Activated CD4-positive, CD25-positive, alpha-beta regulatory T cell treated with anti-CD3 and anti-CD28 coated beads, Interleukin-2, amount 50 U/mL, for 16 hours (primary cell): Measurements from ENCODE around the gene C3orf22.
"Not testable (repeated sequence)": the region's sequence is repeated elsewhere in the genome, so short reads cannot be mapped to it uniquely, and the experiment has no call there.

Experiments
- DNase-seq: peaks from one replicate; pipeline ENCODE4 v3.0.0-alpha.2; 2020; ENCODE audit warnings: low read depth, low spot score

C3orf22 gene

DNA sequence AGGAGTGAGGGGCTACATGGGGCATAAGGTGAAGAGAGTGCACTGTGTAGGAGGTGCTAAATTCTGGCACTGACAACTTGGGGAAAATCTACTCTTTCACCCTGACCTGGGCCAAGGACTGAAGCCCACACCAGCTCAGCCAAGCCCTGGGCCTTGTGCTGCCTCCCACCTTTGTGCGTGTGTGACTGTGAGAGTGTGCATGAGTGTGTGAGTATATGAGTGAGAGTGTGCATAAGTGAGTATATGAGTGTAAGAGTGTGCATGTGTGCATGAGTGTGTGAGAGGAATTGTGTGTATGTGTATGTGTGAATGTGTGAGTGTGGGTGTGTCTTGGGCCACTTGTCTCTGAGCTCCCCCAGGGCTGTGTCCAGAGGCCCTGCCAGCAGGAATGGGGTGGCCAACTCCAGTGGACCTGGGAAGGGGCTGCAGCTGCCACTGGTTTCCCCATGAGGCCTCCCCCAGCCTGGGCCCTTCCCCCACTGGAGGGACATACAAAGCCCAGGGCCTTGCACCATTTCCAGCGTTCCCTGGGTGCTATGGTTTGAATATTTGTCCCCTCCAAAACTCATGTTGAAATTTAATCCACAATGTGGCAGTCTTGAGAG, 15.2 kb downstream of the C3orf22 start:
- DNase-seq, result no peak

DNA sequence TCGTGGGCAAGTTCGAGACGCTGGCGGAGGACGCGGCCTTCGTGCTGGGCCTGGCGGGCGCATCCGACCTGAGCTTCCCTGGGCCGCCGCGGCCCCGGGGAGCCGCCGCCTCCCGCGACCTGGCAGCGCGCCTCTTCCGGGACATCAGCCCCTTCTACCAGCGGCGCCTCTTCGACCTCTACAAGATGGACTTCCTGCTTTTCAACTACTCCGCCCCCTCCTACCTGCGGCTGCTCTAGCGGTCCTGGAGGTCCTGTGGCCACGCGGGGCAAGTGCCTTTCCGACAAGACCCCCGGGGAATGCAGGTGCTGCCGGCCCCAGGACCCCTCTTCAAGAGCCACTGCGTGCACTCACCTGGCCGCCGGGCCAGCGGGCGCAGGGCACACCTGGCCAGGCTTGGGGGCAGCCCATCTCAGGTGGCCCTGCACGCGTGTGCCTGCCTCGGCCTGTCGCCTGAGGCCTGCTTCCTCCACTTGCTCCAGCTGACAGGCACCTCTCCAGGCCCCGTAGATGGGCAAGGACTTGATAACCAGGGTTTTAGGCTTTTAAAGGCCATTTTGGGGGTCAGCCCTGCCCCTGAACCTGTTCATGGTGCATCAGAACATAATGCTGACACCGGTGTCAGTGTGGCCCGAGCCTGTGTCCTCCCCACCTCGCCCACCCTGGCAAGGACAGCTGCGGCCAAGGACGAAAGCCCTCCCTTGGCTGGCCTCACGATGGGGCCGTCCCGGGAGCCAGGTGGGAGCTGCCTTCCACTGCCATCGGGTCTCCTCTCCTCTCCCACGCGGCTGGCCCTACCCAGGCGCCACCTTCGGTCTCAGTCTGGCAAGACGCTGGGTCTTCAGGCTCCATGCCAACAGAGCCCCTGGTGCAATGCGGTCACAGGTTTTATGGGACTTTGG, 16.1 kb downstream of the C3orf22 start:
- DNase-seq, result no peak

DNA sequence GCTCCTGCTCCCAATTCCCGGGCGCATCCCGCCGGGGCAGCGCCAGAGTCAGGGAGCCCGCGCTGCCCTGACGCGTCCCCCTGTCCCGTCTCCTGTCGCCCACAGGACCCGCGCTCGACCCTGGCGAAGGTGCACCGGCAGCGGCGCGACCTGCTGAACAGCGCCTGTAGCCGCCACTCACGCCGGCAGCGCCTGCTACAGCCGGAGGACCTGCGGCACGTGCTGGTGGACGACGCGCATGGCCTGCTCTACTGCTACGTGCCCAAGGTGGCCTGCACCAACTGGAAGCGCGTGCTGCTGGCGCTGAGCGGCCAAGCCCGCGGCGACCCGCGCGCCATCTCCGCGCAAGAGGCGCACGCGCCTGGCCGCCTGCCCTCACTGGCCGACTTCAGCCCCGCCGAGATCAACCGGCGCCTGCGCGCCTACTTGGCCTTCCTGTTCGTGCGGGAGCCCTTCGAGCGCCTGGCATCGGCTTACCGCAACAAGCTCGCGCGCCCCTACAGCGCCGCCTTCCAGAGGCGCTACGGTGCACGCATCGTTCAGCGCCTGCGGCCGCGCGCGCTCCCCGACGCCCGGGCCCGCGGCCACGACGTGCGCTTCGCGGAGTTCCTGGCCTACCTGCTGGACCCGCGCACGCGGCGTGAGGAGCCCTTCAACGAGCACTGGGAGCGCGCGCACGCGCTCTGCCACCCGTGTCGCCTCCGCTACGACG, 16.9 kb downstream of the C3orf22 start:
- DNase-seq, result no peak

DNA sequence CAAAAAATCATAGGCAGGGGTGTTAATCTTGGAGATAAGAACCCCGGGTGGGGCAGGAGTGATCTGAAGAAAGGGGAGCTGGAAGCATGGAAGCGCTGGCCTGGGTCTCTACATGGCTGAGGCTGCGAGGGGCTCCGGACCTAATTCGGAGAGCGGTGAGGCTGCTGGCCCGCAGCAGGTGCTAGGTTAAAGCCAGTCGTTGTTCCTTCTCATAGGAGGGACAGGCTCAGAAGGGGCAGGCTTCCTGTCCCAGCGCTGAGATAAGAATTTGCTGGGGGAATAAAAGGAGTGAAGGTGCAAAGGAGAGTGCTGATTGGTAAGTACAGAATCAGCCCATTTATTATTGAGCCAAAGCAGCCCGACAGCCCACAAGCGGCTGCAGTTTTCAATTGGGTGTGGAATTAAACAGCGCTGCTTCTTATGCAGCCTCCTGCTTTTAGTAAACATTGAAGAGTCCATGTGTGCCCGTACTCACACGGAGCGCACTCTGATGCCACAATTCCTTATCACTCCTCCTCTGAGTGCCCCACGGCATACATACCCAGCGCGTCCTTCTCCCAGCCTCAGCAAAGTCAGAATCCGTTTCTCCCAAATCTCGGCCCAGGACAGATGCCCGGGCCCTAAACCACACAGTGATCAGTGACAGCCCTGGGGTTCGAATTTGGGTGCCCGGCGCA, 17.6 kb downstream of the C3orf22 start:
- no peak for DNase-seq

DNA sequence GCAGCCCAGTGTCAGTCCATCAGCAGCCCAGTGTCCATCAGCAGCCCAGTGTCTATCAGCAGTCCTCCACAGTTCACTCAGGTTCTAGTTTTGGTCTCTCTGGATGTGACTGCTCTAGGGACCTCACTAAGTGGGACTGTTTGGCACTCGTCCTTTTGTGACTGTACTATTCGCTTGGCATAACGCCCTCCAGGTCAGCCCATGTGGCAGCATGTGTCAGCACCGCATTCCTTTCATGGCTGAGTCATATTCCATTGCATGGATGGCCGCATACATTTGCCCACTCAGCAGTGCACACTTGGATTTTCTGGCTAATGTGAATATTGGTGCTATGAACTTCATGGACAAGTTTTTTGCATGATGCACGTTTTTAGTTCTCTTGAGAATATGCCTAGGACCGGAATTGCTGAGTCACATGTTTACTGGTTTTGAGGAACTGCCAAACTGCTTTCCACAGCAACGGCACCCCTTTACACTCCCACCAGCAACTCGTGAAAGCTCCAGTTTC, 18.3 kb downstream of the C3orf22 start:
- DNase-seq, result no peak

DNA sequence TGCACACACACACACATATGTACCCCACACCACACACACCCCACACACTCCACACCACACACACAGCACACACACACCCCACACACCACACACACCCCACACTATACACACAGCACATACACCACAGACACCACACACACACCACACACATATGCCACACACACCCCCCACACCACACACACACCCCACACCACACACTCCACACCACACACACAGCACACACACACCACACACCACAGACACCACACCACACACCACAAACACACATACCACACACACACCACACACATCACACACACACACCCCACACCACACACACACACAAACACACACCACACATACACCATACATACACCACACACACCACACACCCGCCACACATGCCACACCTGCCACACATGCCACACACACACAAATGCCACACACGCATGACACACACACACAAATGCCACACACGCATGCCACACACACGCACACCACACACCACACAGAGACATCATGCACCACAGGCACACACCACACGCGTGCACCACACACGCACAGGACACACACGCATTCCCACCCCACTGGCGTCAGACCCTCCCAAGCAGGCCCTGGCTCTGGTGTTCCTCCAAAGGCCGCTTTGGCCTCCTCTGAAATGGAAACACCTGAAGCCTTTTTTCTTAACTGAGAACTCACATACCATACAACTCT, 19.0 kb downstream of the C3orf22 start:
- no peak for DNase-seq

DNA sequence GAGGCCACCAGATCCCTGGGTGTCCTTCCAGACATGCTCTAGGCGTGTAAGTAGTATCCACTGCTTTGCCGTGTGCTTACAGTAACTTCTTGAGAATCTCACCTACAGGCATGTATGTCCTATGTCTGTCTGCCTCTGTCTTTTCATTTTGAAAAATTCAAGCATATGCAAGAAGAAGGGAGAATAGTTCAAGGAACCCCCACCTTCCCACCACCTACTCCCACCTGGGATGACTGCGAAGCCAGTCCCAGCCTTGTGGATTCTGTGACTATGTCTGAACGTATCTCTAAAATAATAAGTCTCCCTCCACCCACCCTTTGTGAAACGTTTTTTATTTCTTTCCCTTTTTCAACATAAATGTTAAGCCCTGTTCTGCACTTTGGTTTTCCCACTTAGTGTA, 19.8 kb downstream of the C3orf22 start:
- no peak for DNase-seq

DNA sequence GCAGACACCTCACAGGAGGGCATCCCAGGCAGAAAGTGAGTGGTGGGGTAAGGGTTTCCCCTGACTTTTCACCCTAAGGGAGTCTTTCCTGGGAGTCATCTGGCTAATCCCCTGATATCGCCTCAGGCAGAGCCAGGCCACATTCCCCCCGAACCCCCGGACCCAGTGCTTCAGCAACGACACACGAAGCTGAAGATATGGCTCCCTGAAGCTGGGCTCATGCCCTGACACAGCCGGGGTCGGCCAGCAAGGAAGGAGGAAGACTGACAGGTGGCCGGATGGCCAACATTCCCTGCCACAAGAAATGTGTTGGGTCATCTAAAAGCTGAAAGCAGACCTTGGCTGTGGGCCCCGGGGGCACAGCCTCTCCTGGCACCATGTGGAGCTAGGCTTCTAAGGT, 20.4 kb downstream of the C3orf22 start:
- no peak for DNase-seq

DNA sequence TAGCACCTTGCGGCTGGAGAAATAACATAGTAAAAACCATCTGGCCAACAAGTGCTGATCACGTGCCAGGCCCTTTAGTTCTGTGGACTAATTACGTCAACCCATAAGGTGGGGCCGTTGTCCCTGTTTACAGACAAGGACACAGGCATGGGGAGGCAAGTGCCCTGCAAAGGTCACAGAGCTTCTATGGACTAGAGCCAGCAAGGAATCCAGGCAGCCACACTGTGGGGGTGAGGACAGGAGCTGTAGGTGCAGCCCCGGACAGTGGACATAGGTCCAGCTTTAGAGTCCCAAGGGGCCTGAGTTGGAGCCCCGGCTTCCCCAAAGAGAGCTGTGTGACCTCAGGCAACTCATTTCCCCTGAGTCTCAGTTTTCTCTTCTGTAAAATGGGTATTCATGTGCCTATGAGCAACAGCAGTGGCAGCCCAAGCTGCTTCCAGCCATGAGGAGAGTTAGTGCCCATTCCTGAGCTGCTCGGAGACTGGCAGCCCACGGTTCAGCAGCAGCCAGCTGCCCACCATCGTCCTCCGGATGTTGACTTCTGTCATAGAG, 20.9 kb downstream of the C3orf22 start:
- DNase-seq, result no peak

DNA sequence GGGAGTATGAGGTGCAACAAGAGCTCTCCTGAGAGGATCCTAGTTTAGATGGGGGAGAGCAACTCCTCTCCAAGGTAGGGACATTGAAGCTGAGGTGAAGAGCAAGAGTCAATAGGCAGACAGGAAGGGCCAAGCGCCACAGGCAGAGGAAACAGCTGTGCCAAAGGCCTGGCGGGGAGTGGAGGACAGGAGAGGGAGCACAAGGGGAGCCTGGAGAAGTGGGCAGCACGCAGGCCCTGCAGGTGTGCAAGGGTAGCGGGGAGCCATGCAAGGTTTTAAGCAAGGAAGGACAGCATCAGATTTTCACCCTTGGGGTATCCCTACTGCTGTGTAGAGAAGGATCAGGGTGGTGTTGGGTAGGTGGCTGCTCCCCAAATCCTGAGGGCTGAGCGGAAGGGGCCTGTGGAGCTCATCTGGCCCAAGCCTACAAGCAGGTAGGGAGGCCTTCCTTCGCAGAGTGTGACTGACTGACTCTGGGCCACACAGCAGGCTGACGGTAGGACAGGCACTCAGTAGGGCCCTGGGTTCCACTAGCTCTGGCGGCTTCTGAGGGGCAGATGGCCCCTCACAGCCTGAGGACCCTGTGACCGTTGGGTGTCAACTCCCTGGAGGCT, 21.5 kb downstream of the C3orf22 start:
- no peak for DNase-seq

DNA sequence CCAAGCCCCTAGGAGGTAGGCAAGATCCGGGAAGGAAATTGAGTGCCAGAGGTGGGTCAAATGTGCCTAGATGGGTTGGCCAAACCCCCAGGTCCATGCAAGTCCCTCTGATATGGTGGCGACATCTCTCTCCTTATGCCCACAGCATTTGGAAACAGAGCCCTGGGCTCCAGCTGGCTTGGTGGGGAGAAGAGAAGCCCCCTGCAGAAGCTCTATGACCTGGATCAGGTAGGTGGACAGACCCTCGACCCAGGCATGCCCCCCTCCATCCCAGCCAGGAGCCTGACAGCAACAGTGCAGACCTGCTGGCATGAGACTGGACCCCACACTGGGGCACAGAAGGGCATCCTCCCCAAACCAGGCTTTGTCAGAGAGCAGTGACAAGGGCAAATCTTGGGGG, 22.6 kb downstream of the C3orf22 start:
- no peak for DNase-seq

DNA sequence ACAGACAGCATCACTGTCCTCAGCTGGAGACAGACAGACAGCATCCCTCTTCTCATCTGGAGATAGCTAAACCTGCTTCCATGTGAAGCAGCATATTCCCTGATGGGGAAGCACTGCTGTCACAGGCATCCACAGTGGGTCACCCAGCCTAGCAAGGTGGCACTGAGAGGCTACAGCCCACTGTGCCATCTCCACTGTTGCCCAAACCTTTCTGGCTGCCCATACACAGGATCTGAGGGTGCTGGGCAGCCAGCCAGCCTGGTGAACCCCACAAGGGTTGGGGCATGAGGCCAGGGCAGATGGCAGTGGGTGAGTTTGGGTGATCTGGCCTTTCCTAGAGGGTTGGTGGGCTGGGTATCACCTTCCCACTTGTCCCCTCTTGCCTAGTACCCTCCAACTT, 23.1 kb downstream of the C3orf22 start:
- no peak for DNase-seq

DNA sequence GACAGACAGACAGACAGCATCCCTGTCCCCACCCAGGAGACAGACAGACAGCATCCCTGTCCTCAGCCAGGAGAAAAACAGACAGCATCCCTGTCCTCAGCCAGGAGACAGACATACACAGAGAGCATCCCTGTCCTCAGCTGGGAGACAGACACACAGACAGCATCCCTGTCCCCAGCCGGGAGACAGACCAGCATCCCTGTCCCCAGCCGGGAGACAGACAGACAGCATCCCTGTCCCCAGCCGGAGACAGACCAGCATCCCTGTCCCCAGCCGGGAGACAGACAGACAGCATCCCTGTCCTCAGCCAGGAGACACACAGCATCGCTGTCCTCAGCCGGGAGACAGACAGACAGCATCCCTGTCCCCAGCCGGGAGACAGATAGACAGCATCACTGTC, 24.0 kb downstream of the C3orf22 start:
- DNase-seq, result not testable (repeated sequence)

DNA sequence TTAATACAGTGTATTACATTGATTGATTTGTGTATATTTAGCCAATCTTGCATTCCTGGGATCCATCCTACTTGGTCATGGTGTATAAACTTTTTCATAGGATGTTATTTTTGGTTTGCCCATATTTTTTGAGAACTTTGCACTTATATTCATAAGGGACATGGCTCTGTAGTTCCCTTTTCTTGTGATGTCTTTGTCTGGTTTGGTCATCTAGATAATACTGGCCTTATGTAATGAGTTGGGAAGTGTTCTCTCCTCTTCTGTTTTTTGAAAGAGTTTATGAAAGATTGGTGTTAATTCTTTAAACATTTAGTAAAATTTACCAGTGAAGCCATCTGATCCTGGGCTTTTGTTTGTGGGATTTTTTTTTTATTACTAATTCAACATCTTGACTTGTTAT, 25.2 kb downstream of the C3orf22 start:
- no peak for DNase-seq

DNA sequence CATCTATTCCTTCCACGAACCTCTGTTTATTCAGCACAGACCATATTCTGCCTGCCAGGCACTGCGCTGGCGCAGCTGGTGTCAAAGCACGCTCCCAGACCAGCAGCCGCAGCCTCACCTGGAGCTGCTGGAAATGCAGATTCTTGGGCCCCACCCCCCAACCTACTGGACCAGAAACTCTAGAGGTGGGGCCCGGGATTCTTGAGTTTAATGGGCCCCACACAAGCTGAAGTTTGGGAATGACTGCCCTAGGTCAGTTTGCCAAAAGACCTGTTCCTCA, 27.7 kb downstream of the C3orf22 start:
- no peak for DNase-seq

DNA sequence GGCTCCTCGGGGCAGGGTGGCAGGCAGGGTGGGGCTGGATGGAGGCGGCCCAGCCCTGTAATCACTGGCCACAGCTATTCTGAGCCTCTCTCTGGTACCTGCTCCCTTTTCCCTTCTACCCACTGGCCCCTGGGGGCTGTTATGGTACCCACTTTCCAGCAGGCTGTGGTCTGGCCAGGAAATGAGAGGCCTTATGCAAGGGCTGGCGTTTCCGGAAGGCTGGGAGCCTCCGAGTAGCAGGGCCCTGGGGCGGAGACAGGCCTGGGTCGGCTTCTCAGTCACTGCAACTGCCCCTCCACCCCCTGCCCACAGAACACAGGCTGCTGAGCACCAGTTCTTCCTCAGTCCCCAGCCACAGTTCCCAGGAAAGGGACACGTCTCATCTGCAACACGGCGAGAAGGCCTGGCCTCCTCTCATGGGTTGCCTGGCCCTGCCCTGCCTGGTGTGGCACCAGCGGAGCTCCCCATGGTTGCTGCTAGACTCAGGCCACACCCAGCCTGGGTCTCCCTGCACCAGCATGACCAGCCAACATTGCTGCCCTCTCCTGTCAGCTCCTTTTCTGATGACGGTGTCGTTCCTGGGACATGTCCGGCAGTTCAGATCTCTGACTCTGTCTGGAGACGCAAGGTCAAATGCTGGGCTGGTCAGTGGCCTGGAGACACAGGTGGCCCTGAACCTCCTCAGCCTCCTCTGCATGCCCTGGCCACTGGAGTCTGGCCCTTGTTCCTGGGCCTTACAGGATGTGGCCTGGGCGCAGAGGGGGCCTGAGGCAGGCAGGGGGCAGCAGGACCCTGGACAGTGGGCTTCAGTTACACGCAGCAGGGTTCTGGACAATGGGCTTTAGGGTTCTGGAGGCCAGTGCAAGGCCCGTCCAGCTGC, 28.3 kb downstream of the C3orf22 start:
- DNase-seq, result no peak

DNA sequence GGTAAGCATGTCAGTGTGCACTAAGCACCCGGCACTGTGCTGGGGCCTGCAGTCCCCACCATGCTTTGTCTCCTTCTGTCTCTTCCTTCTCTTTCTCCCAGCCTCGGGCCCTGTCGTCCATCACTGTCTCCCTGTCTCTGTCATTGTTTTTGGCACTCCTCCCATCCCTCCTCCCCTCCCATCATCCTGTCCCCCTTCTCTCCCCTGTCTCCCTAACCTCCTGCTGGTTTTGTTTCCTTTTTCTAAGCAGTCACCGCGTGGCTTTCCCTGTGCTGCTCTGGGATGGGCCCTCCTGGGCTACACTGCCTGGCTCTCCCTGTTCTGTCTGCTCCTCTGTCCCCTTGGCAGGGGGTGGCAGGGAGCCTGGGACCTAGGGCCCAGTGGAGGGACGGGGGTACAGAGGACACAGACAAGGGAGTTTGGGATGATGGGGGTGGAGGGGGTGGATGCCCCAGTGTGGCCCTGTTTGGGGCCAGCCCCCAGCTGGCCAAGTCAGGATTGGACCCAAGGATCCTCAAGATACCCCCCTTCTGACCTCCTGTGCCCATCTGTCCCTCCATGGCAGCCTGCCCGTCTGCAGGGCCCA, 29.1 kb downstream of the C3orf22 start:
- DNase-seq, result no peak

DNA sequence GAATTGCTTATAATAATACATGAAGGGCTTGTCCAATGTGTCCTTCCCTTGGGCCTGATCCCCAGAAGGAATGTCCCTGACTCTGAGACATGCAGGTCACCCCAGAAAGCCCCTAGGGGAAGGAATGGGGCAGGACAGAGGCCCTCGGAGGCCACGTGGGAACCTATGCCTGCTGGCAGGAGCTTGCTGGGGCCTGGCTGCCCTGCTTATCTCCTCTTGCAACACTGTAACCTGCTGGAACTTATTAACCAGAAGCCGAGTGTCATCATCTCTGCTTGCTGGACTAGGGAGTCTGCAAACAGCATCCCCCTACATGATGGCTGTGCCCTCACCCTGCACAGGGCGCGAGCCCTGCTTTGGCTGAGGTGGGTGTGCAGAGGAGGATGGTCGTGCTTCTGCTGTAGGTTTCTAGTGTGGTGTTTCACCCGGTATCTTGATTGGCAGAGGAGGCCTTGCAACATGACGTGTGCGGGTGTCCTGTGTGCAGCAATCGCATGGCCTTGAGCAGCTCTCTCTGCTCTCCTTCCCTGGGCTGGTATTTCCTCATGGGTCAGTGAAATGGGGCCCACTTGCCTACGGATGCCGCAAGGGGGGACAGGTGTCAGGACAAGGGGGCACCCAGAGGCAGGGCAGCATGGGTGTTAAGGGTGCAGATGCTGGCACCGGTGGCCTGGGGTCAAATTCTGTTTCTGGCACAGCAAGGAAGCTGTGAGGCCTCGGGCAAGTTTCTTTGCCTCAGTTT, 29.8 kb downstream of the C3orf22 start:
- DNase-seq, result no peak

DNA sequence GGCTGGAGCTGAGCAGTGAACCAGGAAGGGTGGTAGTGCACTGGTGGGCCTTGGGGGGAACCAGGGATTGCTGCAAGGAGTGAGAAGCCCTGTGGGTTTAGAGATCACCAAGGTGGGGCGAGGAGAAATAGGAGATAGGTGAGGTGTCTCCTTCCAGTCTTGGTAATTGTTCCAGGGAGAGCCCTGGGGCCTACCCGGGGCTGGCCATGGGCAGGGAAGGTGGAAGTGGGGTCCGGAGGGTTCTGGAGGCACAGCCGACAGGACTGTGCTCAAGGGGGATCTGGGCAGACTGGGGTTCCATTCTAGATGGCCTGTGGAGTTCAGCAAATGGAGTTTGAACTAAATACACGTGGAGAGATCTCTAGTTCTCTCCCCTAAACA, 30.3 kb downstream of the C3orf22 start:
- no peak for DNase-seq
